Amniotic stem cell (primary cell): ENCODE data around the gene TMEM141.

Experiments used
- DNase-seq: peaks from one replicate; lab custom pipeline; 2025; lab: John Stamatoyannopoulos, UW

Gene TMEM141

DNA sequence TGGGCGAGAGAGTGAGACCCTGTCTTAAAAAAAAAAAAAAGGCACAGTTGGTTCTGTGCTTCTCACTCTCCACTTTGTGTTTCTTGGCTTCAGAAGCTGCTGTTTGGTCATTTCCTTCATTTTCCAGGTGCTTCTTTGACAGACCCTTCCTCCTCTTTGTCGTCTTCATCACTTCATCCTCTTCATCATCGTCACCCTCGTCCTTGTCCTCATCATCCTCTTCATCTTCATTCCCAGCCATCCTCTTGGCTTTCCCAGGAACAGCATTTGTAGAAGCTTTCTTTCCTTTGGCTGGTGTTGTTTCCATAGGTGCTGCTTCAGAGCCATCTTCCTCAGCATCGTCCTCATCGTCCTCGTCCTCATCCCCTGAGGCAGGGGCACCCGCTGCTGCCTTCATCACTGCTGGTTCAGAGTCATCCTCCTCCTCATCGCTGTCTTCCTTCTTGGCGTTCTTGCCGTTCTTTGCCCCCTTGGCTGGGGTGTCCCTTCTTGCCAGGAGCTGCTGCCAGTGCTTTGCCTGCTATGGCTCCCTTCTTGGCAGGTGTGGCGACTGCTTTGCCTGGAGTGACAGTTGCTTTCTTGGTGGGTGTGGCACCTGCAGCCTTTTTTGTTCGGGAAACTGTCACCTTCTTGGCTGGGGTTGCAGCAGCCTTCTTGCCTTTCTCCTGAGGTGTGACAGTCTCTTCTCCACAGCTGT, 23.7 kb downstream of the TMEM141 start:
- no peak for DNase-seq

DNA sequence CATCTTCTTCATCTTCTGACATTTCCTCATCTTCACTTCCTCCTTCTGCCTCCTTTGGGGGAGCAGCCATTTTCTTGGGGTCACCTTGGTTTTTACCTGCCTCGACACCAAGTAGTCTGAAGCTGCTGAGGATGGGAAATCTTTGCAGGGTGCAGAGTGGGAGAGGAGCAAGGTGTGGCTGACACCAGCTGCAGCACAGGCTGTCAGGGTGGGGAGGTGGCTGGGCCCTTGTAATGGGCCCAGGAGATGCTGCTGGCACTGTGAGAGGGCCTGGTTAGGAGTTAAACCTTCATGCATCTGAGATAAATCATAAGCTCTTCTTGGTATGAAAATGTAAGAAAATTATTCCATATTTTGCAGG, 24.3 kb downstream of the TMEM141 start:
- no peak for DNase-seq

DNA sequence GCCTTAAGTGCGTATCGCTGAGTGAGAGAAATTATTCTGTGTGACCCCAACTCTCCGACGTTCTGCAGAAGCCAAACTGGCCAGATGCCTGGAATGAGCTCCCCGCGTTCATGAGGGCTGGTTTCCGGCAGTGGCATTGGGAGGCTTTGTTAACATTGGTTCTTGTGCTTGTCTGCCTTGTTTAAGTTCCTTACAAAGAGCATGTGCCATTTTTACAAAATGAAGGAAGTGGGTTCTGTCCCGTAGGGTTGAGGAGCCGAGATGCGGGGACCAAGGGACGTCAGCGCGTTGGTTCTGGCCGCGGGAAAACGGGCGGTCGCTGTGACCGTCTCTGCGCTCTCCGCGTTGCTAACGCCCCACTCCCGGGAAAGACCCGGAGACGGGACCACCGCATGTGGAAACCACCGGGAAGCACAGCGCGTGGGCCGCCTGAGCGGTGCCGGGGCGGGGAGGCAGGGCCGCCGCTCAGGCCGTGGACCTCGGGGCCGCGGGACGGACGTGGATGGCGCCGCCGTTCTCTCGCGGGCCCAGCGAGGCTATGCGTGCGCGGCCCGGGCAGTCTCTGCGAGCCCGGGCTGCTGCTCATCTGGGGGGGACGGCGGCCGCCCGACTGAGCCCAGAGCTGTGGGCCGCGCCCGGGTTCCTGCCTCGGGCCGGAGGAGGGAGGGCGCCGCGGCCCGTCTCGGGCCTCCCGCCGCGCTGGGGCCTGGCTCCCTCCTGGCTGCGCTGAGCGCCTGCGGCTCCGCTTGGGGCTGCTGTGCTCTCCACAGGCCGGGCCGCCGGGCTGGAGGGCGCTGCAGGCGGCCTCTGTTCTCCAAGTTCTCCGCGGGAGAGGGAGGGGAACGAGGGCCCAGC, 30.1 kb downstream of the TMEM141 start:
- no peak for DNase-seq

DNA sequence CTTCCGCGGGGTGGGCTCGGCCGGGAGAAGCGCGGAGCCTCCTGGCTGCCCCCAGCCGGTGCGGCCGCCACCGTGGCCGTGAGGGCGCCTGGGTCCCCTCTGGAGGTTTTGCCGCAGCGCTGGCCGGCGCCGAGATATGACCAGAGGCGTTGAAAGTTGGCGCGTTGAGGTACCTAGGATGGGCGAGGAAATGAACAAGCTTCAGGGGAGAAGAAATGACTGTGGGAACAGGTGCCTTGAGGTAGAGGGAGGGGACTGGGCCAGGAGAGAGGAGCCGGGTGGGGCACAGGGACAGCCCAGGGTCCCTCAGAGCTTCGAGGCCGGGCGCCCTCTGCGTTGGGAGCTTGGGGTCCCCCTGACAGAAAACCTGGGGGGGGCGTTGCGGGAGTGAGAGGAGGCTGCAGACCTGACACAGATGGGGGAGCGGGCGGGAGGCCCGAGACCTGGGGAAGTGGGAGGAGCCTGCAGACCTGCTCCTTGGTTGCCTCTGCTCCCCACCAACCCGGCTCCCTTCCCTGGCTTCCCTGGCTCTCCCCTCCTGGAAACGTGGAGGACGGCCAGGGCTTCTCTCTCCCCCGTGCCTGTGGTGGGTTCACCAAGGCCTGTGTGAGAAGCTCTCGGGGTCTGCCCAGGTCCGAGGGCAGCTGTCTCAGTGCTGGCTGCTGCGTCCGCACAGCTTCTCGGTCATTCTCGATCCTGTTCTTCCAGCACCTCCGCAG, 30.8 kb downstream of the TMEM141 start:
- DNase-seq, result no peak

DNA sequence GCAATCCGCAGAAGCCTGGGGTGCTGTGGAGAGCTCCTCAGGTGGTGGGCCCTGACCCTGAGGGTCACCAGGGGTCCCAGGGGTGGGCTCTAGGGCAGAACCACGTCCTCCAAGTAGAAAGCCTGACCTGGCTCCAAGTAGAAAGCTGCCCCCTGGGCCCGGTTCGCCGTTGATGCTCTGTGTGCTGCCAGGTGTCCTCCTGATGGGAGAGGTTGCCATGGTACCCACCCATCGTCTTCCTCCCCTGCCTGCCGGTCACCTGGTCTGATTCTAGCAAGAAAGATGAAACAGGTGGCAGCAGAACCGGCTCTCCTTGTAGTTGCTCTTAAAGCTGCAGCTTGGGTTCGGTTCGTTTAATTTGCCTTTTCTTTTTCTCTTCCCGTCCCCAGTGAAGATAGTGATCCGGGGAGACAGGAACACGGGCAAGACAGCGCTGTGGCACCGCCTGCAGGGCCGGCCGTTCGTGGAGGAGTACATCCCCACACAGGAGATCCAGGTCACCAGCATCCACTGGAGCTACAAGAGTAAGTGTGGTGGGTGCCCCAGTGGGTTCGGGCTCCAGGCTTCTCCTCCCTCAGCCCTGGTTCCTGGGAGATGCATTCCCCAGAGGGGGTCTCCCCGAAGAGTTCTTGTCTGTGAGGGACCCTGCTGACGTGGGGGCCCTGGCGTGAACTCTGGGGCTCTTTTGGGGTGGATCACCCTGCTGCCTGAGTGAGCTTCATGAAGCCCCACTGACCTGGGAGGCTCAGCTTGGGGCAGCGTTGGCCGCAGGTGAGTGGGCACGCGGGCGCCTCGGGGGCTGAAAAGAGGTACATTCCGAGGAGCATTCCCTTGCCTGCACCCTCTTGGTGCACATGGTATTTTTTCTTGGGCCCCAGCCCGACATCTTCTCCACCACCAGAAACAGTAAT, 32.2 kb downstream of the TMEM141 start:
- DNase-seq, result no peak

DNA sequence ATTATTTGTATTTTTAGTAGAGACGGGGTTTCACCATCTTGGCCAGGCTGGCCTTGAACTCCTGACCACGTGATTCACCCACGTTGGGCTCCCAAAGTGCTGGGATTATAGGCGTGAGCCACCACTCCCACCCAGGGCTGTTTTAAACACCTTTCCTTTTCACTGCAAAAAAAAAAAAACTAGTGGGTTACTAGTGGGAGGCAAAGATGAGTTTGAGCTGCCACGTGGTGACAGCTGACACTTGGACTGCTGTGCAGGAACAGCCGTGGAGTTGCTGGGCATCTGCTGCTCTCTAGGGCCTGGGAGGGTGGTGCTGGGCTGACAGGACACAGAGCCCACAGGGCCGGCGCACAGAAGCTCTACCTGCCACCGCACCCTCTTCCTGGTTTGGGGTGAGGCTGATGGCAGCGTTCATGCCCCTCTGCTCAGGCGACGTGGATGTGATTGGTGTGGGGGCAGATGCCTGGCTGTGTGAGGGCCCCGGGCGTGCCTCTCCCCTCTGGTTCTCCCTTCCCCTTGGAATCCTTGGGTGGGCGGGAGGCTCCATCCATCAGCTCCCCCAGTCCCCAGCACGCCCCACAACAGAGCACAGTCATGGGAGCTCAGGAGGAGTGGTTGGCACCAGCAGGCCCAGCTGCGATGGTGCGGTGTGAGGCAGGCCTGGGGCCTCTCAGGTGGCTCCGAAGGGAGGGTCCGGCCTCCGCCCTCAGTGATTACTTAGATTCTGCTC, 33.5 kb downstream of the TMEM141 start:
- DNase-seq, result no peak

DNA sequence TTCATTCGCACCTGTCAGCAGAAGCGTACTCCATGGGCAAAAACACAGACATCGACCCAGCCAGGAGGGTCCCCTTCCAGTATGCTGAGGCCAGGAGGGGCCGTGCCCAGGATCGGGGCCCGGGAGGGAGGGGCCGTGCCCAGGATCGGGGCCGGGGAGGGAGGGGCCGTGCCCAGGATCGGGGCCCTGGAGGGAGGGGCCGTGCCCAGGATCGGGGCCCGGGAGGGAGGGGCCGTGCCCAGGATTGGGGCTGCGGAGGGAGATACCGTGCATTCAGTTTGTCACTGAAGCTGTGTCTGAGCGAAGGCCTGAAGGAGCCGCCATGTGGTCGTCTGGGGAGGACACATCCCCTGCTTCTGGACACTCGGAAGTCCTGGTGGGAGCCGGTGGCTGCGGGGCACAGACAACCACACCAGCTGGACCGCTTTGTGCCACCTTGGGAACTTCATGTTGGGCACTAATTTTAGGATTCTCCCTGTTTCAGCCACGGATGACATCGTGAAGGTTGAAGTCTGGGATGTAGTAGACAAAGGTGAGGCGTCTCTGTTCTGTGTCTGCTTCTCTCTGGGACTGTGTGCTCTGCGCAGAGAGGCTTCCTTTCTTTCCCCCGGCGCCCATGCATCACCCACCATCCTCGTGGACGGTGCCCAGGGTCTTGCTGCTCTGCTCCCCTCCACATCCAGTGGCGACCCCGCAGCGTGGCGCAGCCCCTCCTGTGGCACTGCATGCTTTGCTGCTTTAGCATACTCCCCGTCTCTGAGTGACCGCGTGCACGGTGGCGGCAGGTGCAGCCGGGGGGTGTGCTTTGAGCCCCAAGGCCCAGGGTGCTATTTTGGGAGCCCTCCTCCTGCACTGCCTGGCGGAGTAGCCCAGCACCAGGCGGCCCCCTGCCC, 34.4 kb downstream of the TMEM141 start:
- DNase-seq, result no peak

DNA sequence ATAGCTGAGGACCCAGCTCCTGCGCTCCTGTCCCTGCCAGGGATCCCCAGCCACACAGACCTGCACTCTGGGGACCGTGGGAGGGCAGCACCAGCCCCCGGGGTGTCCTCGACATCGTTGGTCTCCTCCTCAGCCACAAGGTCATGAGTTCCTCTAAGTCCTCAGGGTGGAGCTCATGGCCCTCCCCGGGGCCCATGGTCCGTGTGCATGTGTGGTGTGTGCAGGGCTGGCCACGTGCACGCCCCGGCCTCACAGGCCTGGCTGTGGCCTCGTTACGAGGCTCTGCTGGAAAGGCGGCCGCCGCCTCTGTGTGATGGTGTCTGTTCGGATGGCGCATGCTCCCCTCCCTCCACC, 35.0 kb downstream of the TMEM141 start:
- DNase-seq, result no peak

DNA sequence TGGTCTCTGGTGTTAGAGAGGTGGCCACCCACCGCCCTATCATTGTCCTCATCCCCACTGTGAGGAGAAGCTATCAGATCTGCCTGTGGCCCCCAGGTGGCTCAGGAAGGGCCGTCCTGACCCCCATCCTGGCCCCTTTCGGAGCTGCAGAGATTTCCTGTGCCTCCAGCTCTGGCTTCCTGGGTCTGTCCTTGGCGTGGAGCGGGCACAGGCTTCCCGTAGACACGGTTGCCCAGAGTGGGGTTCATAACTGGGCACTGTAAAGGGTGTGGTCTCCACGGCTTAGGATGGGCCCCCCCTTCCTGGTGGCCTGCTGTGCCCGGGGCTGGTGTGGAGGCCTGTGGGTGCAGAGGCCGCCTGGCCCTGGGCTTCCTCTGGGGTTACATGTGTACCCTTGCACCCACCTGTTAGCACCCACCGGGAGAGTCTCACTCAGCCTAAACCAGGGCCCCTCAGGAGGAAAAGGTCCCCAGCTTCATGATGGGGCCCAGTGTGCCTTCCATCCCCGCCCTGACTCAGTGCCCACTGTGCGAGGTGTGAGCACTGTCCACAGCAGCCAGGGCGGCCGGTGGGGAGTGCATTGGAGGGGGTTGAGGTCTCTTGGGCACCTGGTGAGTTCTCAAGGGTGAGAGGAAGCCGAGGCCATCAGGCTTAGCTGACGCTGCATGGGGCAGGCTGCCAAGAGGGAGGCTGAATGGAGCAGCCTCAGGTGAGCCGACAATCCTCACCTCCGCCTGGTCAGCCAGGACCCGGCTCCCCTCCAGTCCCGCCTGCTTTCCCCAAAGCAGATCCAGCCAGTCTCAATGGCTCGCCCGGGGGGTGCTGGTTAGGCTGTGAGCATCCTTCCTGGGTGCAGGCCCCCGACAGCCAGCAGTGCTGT, 35.8 kb downstream of the TMEM141 start:
- no peak for DNase-seq

DNA sequence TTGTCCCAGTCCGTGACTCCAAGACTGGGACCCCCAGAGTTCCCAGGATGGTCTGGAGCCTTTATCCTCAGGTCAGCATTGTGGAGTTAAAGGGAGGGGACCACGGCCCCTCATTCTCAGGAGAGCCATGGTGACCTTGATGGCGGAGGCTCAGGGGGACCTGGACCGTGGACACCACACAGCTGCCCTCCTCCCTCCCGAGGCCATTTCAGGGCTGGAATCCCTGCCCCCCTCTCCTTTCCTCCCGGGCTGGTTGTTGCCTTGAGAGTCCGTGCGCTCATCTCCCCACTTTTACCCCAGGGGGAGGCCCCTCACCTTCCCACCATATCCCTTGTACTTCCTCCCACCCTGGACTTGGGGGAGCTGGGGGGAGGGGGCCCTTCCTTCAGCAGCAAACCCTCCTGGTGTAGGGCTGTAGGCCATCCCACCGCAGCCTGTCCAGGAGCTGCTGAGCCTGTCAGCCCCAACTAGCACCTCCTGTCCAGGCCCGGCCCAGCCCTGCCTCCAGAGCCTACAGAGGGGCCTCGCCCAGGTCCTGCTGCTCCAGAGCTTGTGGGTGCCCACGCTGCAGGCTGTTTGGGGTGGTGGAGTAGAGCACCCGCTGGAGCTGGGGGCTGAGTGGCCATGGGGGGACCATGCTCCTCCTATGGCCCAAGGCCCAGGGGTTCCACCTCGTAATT, 36.8 kb downstream of the TMEM141 start:
- DNase-seq, result no peak

DNA sequence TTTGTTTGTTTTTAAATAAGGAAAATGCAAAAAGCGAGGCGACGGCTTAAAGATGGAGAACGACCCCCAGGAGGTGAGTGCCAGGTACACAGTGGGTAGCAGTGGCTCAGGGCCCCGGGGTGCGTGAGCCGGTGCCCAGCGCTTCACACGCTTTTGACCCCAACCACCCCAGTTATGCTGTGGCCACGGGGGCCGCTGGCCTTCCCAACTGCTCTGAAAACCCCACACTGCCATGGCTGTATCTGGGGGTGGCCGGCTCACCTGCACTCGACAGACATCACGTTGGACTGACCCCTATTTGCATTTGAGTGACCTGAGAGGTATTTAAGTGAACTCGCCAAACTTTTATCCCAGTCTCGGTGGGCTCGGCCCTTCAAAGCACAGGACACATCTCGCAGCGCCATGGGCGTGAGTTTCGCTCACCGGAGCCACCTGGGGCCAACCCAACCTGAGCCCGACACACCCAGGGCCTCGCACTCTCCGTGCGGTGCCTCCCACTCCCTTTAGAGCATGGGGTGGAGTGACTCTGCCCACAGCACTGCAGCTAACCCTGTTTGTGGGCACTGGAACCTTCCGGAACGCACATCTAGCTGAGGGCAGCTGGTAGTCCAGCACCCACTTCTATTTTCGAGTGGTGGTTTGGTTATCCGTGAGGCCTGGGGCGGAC, 37.5 kb downstream of the TMEM141 start:
- no peak for DNase-seq

DNA sequence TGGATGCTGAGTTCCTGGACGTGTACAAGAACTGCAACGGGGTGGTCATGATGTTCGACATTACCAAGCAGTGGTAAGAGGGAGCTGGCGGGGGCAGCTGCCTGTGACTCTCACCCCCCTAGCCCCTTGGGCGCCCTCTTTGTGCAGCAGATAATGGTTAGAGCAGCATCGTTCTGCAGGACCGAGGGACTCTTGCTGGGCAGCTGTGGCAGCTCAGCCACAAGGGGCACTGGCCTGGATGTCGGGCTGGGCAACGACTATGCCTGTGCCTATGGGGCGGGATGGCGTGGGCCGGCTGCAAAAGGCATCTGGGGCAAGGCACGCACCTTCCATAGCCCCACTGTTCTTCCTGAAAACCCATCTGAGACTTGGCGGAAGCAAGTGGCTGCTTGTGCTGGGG, 38.3 kb downstream of the TMEM141 start:
- DNase-seq, result no peak

DNA sequence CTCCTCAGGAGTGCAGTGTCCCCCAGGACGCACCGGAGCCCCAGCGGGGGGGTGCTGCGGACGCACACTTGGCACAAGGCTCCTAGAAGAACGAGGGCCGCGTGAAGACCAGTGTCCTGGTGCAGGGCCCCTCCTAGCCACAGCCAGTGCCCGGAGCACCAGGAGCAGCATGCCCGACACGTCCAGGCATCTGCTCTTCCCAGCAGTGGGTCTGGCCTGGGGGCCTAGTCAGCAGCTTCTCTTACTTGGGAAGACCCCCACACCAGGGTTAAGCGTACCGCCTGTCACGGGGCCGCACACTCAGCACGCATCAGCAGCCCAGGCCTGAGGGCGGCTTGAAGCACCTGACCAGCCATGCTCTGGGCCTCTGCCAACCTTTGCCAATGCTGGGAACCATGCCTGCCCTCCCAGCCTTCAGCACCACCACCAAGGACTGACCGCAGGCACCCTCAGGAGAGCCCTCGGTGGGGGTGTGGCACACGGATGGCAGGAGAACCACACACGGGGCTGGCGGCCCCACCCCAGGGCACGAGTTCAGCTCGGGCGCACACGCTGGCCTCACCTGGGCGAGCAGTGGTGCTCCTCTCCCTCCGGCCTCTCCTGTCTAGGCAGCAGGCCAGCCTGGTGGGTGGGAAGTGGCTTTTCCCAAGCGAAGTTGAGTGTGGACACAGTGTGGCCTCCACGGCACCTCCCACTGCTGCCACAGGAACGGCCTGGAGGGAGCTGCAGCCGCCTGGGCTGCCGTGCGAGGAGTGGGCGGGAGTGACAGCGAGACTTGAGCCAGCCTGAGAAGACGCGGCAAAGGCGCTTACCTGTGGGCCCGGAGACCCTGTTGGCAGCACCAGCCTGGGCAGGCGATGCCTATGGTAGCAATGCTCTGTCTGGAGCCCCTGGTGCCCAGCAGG, 39.1 kb downstream of the TMEM141 start:
- no peak for DNase-seq

DNA sequence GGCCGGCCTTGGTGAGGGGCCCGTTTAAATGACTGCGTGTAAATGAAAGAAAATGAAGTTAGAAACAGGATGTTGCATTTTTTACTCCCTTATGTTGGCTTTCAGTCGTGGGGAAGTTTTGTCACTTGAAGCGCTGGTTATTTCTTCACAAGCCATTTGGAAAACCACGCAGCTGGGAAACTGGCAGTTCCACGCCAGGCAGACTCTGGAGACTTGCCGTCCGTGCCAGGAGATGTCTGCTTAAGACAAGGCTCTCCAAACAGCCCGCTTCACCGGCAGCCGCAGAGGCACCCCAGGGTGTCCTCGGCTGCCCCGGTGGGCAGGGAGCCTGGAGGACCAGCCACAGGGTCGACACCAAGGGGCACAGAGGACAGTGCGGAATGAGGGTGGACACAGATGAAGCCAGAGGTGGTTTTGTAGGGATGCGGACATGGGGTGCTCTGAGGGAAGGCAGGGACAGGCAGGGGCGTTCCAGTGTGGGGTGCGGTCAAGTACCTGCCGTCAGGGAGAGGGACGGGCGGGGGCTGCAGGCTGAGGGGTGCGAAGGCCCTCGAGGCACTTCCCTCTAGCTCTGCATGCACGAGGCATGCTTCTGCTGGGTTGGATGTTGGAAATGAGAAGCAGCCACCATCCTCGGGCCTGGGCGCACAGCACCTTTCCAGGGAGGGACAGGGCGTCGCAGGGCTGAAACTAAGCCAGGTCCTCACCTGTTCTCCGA, 40.0 kb downstream of the TMEM141 start:
- DNase-seq, result no peak

DNA sequence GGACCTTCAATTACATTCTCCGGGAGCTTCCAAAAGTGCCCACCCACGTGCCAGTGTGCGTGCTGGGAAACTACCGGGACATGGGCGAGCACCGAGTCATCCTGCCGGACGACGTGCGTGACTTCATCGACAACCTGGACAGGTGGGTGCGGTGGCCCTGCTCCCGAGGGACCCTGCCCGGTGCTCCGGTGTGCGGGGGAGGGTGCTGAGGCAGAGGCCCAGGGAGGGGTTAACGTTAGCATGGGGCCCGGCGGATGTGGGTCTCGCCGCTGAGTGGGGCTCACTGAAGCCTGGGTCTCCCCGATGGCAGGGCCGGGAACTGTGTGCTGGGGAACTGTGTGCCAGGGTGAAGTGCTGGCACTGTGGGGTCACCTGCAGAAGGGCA, 40.6 kb downstream of the TMEM141 start:
- no peak for DNase-seq

DNA sequence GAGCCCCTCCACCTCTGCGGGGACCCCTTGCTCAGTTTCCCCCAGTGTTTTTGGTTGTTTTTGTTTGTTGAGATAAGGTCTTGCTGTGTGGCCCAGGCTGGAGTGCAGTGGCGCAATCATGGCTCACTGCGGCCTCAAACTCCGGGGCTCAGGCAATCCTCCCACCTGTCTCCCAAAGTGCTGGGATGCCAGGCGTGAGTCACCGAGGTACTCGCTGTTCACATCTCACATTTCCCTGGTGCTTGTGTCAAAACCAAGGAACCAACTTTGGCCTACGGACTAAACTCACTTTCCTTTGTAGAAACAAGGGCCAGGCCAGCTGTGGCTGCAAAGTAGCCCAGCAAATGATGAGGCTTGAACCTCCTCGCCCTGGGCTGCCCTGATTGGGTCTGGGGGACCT, 41.4 kb downstream of the TMEM141 start:
- DNase-seq, result no peak
